GM18951 (cell line): Measurements from ENCODE around the gene ZBTB40.

Source experiments
- POLR2A ChIP-seq: IDR thresholded peaks from 4 replicates; pipeline ENCODE4 v1.6.1; 2011; ENCODE audit warnings: mild to moderate bottlenecking; ENCODE audit not compliant: insufficient read length, insufficient read depth; ENCODE audit errors: extremely low read depth
- in situ Hi-C: fragments of 300-500 bp; cut with MboI; formaldehyde crosslinking; loops from one replicate; pipeline ENCODE4 v1.12.0; 2022; ENCODE audit warnings: low sequenced_read_pairs, mixed read lengths, inconsistent platforms; ENCODE audit not compliant: unreplicated experiment

The ZBTB40 gene

GRCh38 chr1:22527555-22528296 lies 76.1 kb downstream of the ZBTB40 start:
- no peak for TF ChIP-seq POLR2A
- in situ Hi-C loops, result no loop called here

- no peak for TF ChIP-seq POLR2A
- in situ Hi-C loops, result no loop called here
Observed at GRCh38 chr1:22528451-22528850, 76.8 kb downstream of the ZBTB40 start.

GRCh38 chr1:22529901-22530621 lies 78.4 kb downstream of the ZBTB40 start:
- no peak for TF ChIP-seq POLR2A
- in situ Hi-C loops, result no loop called here

GRCh38 chr1:22530715-22531114 lies 79.1 kb downstream of the ZBTB40 start:
- TF ChIP-seq POLR2A, result no peak
- in situ Hi-C loops, result no loop called here

GRCh38 chr1:22531251-22531650 lies 79.6 kb downstream of the ZBTB40 start:
- no peak for TF ChIP-seq POLR2A
- in situ Hi-C loops, result no loop called here

- in situ Hi-C loops, result no loop called here
- no peak for TF ChIP-seq POLR2A
Observed at GRCh38 chr1:22533244-22533895, 81.7 kb downstream of the ZBTB40 start.

- in situ Hi-C loops, result no loop called here
- TF ChIP-seq POLR2A, result no peak
Observed at GRCh38 chr1:22534951-22535350, 83.3 kb downstream of the ZBTB40 start.

GRCh38 chr1:22535399-22535798 lies 83.7 kb downstream of the ZBTB40 start:
- no peak for TF ChIP-seq POLR2A
- in situ Hi-C loops, result no loop called here

GRCh38 chr1:22536506-22536905 lies 84.9 kb downstream of the ZBTB40 start:
- TF ChIP-seq POLR2A, result no peak
- in situ Hi-C loops, result no loop called here

- no peak for TF ChIP-seq POLR2A
- in situ Hi-C loops, result no loop called here
Observed at GRCh38 chr1:22537441-22538139, 85.9 kb downstream of the ZBTB40 start.

GRCh38 chr1:22539510-22540118 lies 88.0 kb downstream of the ZBTB40 start:
- no peak for TF ChIP-seq POLR2A
- in situ Hi-C loops, result no loop called here

- no peak for TF ChIP-seq POLR2A
- in situ Hi-C loops, result no loop called here
Observed at GRCh38 chr1:22540337-22540736, 88.7 kb downstream of the ZBTB40 start.

GRCh38 chr1:22542886-22543285 lies 91.2 kb downstream of the ZBTB40 start:
- in situ Hi-C loops, result no loop called here

More at GRCh38 chr1:22542886-22543285, 91.2 kb downstream of the ZBTB40 start:
- TF ChIP-seq POLR2A, result no peak
